Osteocyte (in vitro differentiated cells): ENCODE data around the gene GALNT2. TPM values are rescaled to one million over a fixed set of nuclear protein-coding genes. Genes with fewer than 3 reads are reported as not detected.

Experiments used
- DNase-seq: peaks from one replicate; pipeline ENCODE4 v3.0.0; 2021; ENCODE audit warnings: mixed read lengths; ENCODE audit not compliant: unreplicated experiment; ENCODE audit errors: extremely low spot score
- H3K27ac Mint-ChIP-seq: one replicate; pipeline ENCODE4 v1.8.0; 2021; ENCODE audit warnings: mild to moderate bottlenecking, mixed read lengths; ENCODE audit not compliant: unreplicated experiment
- H3K27me3 Mint-ChIP-seq: one replicate; pipeline ENCODE4 v1.8.0; 2021; ENCODE audit warnings: mixed read lengths; ENCODE audit not compliant: unreplicated experiment
- H3K36me3 Mint-ChIP-seq: one replicate; pipeline ENCODE4 v1.8.0; 2021; ENCODE audit warnings: mixed read lengths; ENCODE audit not compliant: unreplicated experiment
- H3K4me1 Mint-ChIP-seq: one replicate; pipeline ENCODE4 v1.8.0; 2021; ENCODE audit warnings: mixed read lengths; ENCODE audit not compliant: unreplicated experiment
- H3K4me3 Mint-ChIP-seq: one replicate; pipeline ENCODE4 v1.8.0; 2021; ENCODE audit warnings: mild to moderate bottlenecking, moderate library complexity, mixed read lengths; ENCODE audit not compliant: unreplicated experiment
- H3K9me3 Mint-ChIP-seq: one replicate; pipeline ENCODE4 v1.8.0; 2021; ENCODE audit warnings: mixed read lengths; ENCODE audit not compliant: unreplicated experiment
- total RNA-seq: library from RNA; stranded (reverse); gene quantifications from 2 replicates; pipeline ENCODE4 v1.2.1, GENCODE V29; 2021
- TF ChIP-seq, protein P1 (sequence below): fragments of 200-600 bp; sonication (generic); IDR thresholded peaks from 2 replicates; pipeline ENCODE4 v1.5.0; 2021; ENCODE audit warnings: antibody characterized with exemption, mild to moderate bottlenecking, moderate library complexity

The GALNT2 gene
- total RNA-seq, 1 donor from 2014 or later = 149 TPM

DNA sequence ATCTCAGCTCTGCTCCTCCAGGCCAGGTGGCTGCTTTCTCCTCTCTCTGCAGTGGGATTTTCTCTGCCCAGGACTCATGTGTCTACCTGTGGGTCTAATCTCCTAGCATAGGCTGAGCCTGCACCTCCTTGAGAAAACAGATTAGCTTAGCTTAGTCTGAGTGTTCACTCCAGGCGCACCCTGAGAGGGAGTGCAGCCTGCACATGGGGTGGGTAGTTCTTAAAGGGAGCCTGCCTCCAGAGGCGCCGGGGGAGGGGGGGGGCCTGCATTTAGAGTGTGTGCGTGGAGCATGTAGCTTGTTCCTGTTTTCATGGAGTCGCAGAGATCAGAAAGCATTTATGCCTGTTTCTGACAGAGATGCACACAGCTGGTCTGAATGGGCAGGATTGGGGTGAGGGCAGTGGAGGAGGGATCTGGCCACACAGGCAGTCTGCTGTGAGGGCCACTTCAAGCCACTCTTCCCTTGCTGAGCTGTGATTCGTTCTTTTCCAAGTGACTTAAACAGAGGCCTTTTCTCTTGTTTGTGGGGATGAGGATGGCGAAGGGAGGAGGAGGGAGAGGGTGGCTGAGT, 45.2 kb downstream of the GALNT2 start:
- TF ChIP-seq, protein P1, sequence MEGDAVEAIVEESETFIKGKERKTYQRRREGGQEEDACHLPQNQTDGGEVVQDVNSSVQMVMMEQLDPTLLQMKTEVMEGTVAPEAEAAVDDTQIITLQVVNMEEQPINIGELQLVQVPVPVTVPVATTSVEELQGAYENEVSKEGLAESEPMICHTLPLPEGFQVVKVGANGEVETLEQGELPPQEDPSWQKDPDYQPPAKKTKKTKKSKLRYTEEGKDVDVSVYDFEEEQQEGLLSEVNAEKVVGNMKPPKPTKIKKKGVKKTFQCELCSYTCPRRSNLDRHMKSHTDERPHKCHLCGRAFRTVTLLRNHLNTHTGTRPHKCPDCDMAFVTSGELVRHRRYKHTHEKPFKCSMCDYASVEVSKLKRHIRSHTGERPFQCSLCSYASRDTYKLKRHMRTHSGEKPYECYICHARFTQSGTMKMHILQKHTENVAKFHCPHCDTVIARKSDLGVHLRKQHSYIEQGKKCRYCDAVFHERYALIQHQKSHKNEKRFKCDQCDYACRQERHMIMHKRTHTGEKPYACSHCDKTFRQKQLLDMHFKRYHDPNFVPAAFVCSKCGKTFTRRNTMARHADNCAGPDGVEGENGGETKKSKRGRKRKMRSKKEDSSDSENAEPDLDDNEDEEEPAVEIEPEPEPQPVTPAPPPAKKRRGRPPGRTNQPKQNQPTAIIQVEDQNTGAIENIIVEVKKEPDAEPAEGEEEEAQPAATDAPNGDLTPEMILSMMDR = no peak
- Mint-ChIP-seq H3K4me1 (peaks cover 63% of the 10 kb centered on the region), H3K9me3 (no peaks in the 10 kb centered on the region), H3K36me3 (peaks cover 3% of the 10 kb centered on the region), H3K4me3 (peak overlapping the region; percentile 38), H3K27ac (peak overlapping the region; percentile 92), H3K27me3 (no peaks in the 10 kb centered on the region)
- no peak for DNase-seq

DNA sequence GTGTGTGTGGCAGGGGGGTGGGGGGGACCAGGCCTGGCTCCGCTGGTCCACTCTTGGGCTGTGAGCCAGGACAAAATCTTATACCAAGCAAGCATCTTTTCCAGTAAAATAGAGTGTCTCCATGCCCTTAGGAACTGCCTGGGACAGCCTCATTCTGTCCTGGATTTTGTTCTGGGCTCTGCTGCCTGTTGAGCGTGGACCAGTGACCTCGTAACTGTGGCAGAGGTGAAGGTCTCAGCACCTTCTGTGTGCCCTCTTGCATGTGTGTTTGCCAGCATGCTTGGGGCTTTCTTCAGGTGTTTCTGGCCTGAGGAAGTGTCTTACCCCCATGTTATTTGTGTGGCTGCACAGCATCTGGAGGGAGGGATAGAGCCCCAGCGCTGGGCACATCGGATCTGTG, 45.7 kb downstream of the GALNT2 start:
- no peaks in the 10 kb centered on the region for H3K9me3 Mint-ChIP-seq
- peaks cover 3% of the 10 kb centered on the region for H3K36me3 Mint-ChIP-seq
- H3K27me3 Mint-ChIP-seq = no peaks in the 10 kb centered on the region
- H3K4me1 Mint-ChIP-seq = peaks cover 60% of the 10 kb centered on the region
- TF ChIP-seq, protein P1 = no peak
- DNase-seq = no peak
- H3K27ac Mint-ChIP-seq = peak overlapping the region; percentile 92
- H3K4me3 Mint-ChIP-seq = no peak overlapping the region

GRCh38 chr1:230113235-230113592, 46.2 kb downstream of the GALNT2 start:
- TF ChIP-seq, protein P1 = no peak
- Mint-ChIP-seq H3K4me1 (peaks cover 60% of the 10 kb centered on the region), H3K27ac (peak overlapping the region; percentile 92), H3K36me3 (peaks cover 3% of the 10 kb centered on the region), H3K4me3 (peak overlapping the region; percentile 62), H3K27me3 (no peaks in the 10 kb centered on the region), H3K9me3 (no peaks in the 10 kb centered on the region)
- DNase-seq = no peak

- Mint-ChIP-seq H3K27ac (peak overlapping the region; percentile 92), H3K27me3 (no peaks in the 10 kb centered on the region), H3K36me3 (peaks cover 3% of the 10 kb centered on the region), H3K4me3 (peak overlapping the region; percentile 62), H3K9me3 (no peaks in the 10 kb centered on the region), H3K4me1 (peaks cover 56% of the 10 kb centered on the region)
- TF ChIP-seq, protein P1 = no peak
- DNase-seq = no peak
Observed at GRCh38 chr1:230113593-230114236, 46.7 kb downstream of the GALNT2 start.

- no peaks in the 10 kb centered on the region for H3K9me3 Mint-ChIP-seq
- peak overlapping the region; percentile 62 for H3K4me3 Mint-ChIP-seq
- H3K27ac Mint-ChIP-seq = peak overlapping the region; percentile 92
- no peak for DNase-seq
- H3K27me3 Mint-ChIP-seq = no peaks in the 10 kb centered on the region
- TF ChIP-seq, protein P1 = no peak
- H3K4me1 Mint-ChIP-seq = peaks cover 54% of the 10 kb centered on the region
- peaks cover 3% of the 10 kb centered on the region for H3K36me3 Mint-ChIP-seq
Observed at GRCh38 chr1:230114237-230114651, 47.2 kb downstream of the GALNT2 start.
